Choroid plexus epithelial cell (primary cell): ENCODE data around the gene CNR2.

Experiments
- DNase-seq: peaks from one replicate; pipeline ENCODE4 v3.0.0-alpha.2; 2010; ENCODE audit warnings: low read depth
- H3K4me3 ChIP-seq: 2 replicates; pipeline ENCODE4 v1.5.1; 2011; ENCODE audit warnings: low read depth, mild to moderate bottlenecking, control low read depth, low read length, moderate library complexity
- TF ChIP-seq, protein P1 (sequence below): conservative IDR thresholded peaks from 2 replicates; pipeline ENCODE4 v1.5.1; 2011; ENCODE audit warnings: low read depth, mild to moderate bottlenecking, control low read depth, inconsistent platforms, low read length, moderate library complexity

Gene CNR2

DNA sequence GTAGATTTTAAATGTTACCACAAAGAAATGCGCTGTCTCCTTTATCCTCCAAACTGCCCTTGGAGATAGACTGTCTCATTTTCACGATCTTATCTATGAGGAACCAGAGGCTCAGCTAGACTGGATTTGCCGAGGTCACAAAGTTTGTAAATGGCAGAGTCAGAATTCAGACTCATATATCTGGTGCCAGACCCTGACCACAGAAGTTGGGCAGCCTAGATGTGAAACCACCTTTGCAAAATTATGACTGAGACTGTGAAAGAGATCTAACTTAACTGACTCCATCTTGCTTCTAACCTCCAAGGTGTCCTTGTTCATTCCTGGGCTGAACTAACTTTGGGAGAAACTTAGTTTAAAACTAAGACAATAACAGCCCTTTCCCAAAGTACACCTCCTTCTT is 14.1 kb downstream of the CNR2 start:
- TF ChIP-seq, protein P1, sequence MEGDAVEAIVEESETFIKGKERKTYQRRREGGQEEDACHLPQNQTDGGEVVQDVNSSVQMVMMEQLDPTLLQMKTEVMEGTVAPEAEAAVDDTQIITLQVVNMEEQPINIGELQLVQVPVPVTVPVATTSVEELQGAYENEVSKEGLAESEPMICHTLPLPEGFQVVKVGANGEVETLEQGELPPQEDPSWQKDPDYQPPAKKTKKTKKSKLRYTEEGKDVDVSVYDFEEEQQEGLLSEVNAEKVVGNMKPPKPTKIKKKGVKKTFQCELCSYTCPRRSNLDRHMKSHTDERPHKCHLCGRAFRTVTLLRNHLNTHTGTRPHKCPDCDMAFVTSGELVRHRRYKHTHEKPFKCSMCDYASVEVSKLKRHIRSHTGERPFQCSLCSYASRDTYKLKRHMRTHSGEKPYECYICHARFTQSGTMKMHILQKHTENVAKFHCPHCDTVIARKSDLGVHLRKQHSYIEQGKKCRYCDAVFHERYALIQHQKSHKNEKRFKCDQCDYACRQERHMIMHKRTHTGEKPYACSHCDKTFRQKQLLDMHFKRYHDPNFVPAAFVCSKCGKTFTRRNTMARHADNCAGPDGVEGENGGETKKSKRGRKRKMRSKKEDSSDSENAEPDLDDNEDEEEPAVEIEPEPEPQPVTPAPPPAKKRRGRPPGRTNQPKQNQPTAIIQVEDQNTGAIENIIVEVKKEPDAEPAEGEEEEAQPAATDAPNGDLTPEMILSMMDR, result no peak
- DNase-seq, result no peak
- H3K4me3 ChIP-seq, result no peak overlapping the region

- no peak overlapping the region for H3K4me3 ChIP-seq
- TF ChIP-seq, protein P1, result no peak
- DNase-seq, result no peak
Measured at GRCh38 chr1:23897083-23897482, 16.1 kb downstream of the CNR2 start.

DNA sequence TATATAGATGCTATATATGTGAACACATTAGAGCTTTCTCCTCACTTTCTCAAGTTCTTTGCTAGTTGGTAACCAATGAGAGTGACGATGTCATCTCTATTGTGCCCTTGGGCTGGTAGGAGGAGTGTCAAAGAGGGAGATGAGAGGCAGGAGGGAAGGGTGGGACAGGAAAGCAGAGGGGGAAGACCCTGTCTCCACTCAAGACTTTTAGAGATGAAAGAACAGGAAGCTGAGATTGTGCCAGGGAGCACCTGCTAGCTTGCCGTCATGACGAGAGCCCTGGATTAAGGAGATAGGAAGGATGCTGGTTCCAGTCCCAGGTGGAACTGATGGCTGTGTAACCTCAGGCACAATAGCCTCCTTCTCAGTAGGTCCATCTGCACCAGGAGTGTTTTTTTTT is 16.7 kb downstream of the CNR2 start:
- DNase-seq, result no peak
- TF ChIP-seq, protein P1, result no peak
- H3K4me3 ChIP-seq, result no peak overlapping the region

DNA sequence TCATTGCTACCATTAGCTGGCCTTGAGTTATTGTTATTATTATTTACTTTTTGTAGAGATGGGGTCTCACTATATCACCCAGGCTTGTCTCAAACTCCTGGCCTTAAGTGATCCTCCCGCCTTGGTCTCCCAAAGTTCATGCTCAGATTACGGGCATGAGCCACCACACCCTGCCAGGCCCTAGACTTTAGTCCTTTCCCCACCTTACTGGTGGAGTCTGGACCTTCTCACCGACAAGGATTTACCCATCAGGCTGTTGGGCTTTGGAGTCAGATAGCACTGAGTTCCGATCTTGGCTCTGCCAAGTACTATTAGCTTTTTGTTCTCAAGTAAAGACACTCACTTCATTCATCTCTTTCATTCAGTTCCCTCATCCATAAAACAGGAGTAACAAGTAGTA is 17.2 kb downstream of the CNR2 start:
- TF ChIP-seq, protein P1, result no peak

GRCh38 chr1:23895082-23895481 is 18.1 kb downstream of the CNR2 start:
- TF ChIP-seq, protein P1, result no peak
- DNase-seq, result no peak
- H3K4me3 ChIP-seq, result no peak overlapping the region

More for the DNA sequence above, 17.2 kb downstream of the CNR2 start:
- no peak for DNase-seq
- H3K4me3 ChIP-seq, result no peak overlapping the region

DNA sequence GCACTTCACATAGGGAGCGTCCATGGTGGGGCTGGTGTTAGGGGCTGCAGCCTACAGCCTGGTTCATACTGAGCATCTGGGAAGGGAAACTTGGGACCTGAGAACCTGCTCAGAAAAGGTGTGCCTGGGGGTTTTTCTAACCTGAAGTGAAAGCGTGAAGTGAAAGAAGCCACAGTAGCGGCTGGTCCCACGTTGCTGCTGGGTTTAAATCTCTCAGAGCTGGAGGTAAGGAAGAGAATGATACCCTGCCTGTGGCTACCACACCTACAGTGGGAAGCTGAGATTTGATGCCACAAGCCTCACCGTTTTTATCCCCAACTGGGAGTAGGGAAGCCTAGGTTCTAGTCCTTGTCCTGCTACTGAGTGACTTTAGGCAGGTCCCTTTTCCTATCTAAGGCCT is 24.1 kb downstream of the CNR2 start:
- DNase-seq, result no peak
- H3K4me3 ChIP-seq, result no peak overlapping the region
- TF ChIP-seq, protein P1, result no peak

DNA sequence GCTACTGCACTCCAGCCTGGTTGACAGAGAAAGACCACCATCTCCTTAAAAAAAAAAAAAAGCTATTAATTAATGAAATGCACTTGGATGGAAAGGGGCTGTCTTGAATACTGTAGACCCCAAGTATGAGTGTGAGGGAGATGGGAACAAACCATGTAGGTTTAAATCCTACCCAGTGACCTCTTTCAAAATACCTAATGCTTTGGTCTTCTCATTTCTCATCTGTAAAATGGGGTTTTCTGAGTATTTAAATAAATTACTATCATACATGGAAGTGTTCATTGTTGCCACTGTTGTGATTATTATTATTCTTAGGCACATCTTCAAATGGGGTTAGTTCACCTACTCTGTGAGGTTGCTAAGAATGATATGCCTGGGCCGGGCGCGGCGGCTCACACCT is 27.9 kb downstream of the CNR2 start:
- TF ChIP-seq, protein P1, result no peak
- no peak overlapping the region for H3K4me3 ChIP-seq
- no peak for DNase-seq
